Measurements from ENCODE around the gene EIF3J.

DNA sequence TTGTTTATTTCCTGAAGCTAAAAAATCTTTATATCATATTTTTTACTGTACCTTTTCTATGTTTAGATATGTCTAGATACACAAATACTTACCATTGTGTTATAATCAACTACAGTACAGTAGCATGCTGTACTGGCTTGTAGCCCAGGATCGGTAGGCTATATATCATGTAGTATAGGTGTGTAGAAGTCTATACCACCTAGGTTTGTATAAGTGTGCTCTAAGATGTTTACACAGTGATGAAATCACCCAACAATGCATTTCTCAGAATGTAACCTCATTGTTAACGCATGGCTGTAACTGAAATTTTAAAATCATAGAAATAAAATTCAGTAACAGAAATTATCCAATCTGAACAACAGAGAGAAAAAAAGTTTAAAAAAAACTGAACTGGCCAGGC, 43.2 kb downstream of the EIF3J start:
- TF ChIP-seq EZH2 (optimal IDR thresholded peaks at IDR 0.05; ENCODE audit: low read depth, low read length), result no peak
- TF ChIP-seq, protein P1, sequence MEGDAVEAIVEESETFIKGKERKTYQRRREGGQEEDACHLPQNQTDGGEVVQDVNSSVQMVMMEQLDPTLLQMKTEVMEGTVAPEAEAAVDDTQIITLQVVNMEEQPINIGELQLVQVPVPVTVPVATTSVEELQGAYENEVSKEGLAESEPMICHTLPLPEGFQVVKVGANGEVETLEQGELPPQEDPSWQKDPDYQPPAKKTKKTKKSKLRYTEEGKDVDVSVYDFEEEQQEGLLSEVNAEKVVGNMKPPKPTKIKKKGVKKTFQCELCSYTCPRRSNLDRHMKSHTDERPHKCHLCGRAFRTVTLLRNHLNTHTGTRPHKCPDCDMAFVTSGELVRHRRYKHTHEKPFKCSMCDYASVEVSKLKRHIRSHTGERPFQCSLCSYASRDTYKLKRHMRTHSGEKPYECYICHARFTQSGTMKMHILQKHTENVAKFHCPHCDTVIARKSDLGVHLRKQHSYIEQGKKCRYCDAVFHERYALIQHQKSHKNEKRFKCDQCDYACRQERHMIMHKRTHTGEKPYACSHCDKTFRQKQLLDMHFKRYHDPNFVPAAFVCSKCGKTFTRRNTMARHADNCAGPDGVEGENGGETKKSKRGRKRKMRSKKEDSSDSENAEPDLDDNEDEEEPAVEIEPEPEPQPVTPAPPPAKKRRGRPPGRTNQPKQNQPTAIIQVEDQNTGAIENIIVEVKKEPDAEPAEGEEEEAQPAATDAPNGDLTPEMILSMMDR (IDR thresholded peaks at IDR 0.05; ENCODE audit: low read length), result no peak
